ENCODE data around the gene BCAS3. TPM values are rescaled to one million over a fixed set of nuclear protein-coding genes. Genes with fewer than 3 reads are reported as not detected.
A peak's percentile ranks its signal among the peaks of the same experiment; 100 is the strongest.

The BCAS3 gene
- total RNA-seq, 1 donor, result 23.7 TPM

DNA sequence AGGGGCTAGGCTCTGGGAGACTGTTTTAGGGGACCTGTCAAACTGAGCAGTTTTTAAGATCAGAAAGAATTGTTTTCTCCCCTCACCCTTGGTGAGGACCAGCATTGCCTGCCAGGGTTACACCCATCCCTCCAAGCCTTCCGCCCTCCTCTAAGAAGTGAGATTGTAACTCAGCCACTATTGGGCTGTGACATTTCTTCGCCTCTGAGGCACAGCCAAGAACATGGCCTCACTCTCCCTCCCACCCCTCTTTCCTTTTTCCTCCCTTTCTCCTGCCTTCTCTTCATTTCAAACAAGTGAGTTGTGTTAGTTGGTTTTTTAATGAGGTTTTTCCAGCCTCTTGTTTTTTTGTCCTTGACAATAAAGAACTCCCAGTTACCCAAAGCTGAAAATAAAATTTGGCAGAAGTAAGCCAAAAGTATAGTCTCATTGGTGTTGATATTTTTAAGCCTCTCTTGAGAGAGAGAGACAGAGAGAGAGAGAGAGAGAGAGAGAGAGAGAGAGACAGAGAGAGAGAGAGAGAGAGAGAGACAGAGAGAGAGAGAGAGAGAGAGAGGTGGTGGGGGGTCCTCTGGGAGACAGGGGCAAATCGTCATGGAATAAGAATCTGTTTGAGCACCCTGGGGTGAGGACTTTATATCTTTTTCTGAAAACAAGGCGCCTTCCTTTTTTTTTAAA is 644.8 kb downstream of the BCAS3 start:
- no peak overlapping the region for H3K4me3 ChIP-seq (ENCODE audit: low read depth, low read length)
- TF ChIP-seq, protein P1, sequence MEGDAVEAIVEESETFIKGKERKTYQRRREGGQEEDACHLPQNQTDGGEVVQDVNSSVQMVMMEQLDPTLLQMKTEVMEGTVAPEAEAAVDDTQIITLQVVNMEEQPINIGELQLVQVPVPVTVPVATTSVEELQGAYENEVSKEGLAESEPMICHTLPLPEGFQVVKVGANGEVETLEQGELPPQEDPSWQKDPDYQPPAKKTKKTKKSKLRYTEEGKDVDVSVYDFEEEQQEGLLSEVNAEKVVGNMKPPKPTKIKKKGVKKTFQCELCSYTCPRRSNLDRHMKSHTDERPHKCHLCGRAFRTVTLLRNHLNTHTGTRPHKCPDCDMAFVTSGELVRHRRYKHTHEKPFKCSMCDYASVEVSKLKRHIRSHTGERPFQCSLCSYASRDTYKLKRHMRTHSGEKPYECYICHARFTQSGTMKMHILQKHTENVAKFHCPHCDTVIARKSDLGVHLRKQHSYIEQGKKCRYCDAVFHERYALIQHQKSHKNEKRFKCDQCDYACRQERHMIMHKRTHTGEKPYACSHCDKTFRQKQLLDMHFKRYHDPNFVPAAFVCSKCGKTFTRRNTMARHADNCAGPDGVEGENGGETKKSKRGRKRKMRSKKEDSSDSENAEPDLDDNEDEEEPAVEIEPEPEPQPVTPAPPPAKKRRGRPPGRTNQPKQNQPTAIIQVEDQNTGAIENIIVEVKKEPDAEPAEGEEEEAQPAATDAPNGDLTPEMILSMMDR (IDR thresholded peaks at IDR 0.05; ENCODE audit: insufficient read depth, low read depth, low read length), result no peak
- no peak for DNase-seq (ENCODE audit: low read depth)

DNA sequence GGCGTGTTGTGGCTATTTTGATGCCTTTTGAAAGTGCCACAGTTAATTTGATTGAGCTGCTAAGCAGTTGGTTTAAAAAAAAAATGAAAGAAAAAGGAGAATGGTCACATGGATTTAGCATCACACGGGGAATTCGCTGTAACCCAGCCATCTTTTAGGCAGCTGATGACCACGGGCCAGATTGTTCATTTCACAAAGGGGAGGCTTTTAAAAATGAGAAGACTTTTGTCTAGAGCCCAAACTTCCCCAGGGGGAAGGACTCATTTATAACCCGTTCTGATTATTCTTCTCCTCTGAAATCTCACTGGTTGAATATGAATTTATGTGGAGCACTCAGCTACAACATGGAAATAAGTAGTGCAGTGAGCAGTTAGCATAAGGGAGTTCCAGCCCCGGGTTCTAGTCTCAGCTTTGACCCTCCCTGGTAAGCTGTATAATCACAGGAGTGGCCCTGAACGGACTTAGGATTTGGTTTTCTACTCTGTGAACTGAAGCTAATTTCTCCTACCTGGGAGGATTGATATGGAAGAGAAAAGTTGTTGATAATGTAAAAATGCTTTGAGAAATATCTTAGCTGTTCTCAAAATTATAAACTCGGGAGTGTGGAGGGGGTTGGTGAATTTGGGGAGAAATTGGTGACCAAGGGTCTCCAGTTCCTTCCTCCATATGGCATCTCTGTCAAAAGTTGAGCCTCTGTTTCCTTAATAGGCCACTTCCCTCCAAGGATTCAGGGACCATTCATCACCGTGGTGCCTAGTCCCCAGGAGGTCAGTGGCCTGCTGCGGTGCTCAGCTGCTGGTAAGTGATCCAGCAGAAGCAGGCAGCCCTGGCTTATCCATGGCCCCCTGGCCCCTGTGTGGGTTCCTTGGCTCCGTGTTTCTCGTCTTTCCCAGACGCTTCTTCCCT is 645.6 kb downstream of the BCAS3 start:
- no peak for DNase-seq (ENCODE audit: low read depth)
- no peak overlapping the region for H3K4me3 ChIP-seq (ENCODE audit: low read depth, low read length)
- TF ChIP-seq, protein P1 (IDR thresholded peaks at IDR 0.05; ENCODE audit: insufficient read depth, low read depth, low read length), result no peak

DNA sequence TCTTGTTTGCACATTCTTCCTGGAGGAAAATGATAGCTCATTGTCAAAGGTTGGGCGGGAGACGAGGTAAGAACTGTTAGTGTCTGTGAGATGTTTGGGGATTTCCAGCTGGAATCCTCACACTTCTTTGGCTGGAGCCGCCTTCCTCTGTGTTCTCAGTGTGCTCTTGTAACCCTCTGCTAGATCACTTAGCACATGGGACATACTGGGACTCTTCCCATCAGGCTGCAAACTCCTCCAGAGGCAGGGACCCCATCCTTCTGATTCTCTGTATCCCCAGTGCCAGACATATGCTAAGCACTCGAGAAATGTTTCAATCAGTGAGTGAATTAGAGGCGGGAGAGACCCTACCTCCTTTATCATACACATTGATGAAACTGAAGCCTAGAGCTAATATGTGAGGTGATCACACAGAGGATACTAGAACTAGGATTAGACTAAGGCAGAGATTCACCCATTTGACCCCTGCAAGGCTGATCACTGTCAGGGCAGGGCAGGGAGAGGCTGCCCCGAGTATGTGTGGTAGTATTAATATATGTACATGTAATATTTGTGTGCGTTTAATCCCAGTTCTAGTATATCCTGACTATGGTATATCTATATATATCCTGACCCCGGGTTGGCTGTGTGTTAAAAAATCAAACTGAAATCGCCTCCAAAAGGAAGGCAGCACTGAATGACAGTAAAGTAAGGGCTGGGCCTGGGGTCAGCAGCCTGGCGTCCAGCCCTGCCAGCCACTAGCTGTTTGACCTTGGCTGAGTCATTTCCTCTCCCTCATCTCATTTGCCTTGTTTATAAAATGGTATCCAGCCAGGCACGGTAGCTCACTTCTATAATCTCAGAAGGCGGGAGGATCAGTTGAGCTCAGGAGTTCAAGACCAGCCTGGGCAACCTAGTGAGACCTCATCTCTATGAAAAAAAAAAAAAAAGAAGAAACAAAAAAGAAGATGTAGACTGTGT is 646.5 kb downstream of the BCAS3 start:
- TF ChIP-seq, protein P1 (IDR thresholded peaks at IDR 0.05; ENCODE audit: insufficient read depth, low read depth, low read length), result no peak
- no peak overlapping the region for H3K4me3 ChIP-seq (ENCODE audit: low read depth, low read length)
- peak; percentile 58 for DNase-seq (ENCODE audit: low read depth)

DNA sequence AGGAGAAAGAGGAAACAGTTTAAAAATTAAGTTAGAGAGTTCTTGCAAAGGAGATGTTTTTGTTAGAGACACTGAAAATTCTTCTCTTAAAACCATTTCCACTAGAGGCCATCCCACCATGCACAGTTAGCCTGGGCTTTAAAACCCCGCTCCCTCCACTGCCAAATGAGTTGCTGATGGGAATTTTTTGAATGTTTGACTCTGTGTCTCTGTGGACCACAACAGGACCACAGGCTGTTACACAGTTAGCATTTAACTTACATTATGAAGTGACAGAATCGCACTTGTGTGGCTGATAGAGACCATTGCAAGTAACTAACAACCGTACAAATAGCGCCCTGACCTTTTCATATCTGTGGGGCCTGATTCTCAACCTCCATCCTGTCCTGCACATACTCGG is 647.3 kb downstream of the BCAS3 start:
- DNase-seq (ENCODE audit: low read depth), result no peak
- TF ChIP-seq, protein P1 (IDR thresholded peaks at IDR 0.05; ENCODE audit: insufficient read depth, low read depth, low read length), result no peak
- H3K4me3 ChIP-seq (ENCODE audit: low read depth, low read length), result no peak overlapping the region

DNA sequence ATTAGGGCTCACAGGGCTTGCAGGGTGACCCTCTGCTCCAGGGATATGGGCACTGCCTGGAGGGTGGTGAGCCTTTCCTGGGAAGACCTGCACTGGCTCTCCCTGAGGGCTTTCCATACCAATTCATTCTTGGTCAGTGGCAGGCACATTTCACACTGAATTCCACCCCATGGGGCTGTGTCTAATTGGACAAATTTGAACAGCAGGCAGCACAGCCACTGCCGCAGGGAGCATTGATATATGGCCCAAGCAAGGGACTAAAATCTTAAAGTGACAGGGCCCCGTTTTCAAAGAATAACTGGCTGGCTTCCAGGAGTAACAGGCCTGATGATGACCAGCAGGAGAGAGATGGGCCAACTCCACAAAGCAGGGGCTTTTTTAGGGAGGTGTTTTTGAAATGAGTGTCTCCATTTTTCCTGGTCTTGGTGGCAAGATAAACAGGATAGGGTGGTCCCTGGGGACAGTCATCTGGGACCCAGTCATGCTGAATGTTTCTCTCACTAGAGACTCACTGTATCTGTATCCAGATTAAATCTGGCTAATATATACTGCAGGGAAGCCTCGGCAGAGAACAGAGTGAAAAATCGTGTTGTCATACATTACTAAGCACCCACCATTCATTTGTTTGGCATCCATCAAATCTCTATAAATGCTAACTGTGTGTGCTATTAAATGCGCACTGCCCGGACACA is 647.9 kb downstream of the BCAS3 start:
- no peak overlapping the region for H3K4me3 ChIP-seq (ENCODE audit: low read depth, low read length)
- peak; percentile 21 for DNase-seq (ENCODE audit: low read depth)
- TF ChIP-seq, protein P1 (IDR thresholded peaks at IDR 0.05; ENCODE audit: insufficient read depth, low read depth, low read length), result no peak

DNA sequence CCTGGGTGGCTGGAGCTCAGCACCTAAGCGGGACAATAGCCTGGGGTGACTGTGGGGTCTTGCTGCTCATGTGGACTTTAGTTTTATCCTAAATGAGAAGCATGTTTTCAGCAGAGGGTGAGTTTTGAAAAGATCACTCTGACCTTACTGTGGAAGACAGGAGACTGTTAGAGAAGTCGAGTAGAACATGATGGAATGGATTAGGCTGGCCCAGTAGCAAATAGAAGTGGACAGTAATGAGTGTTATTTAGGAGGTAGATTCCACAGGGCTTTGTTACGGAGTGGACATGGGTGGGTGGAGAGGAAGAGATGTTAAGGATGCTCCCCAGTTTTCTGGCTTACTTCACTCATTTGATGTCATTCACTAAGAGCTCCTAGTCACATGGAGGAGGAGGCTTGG is 648.7 kb downstream of the BCAS3 start:
- no peak overlapping the region for H3K4me3 ChIP-seq (ENCODE audit: low read depth, low read length)
- no peak for DNase-seq (ENCODE audit: low read depth)
- TF ChIP-seq, protein P1 (IDR thresholded peaks at IDR 0.05; ENCODE audit: insufficient read depth, low read depth, low read length), result no peak
